ENCODE measurements around the gene UROD. TPM values are rescaled to one million over a fixed set of nuclear protein-coding genes. Genes with fewer than 3 reads are reported as not detected.

The UROD gene
- total and polyA plus RNA-seq, 3 donors from 2014 or later: 111 to 187 (median 127) TPM

- WGBS, 2 donors: 18 to 61% methylated on average over 5 to 6 of the region's 6 CpGs
- no peaks in the 10 kb centered on the region for H3K9me3 ChIP-seq
- intact Hi-C loops (cut with DNase I; ENCODE audit: low total_unique reads): loop anchor here (5.0 to 10.0 kb wide), 3 partner anchors 180 to 490 kb away; partner anchors contain the start of genes CCDC163 and MMACHC
- H3K27me3 ChIP-seq: no peaks in the 10 kb centered on the region
- H3K4me3 ChIP-seq: no peak overlapping the region
- DNase-seq: peak; percentile 93
- H3K27ac ChIP-seq: no peak overlapping the region
- peaks cover 34% of the 10 kb centered on the region for H3K4me1 ChIP-seq
- no peaks in the 10 kb centered on the region for H3K36me3 ChIP-seq (ENCODE audit: low read depth, missing control alignments)
- peak; percentile 90 to 95 (median 91) for TF ChIP-seq CTCF (IDR thresholded peaks at IDR 0.05)
- TF ChIP-seq POLR2A (IDR thresholded peaks at IDR 0.05): no peak
These were observed 2.4 kb downstream of the UROD start for GRCh38 chr1:45014321-45015028.

- Histone ChIP-seq H3K4me1 (peaks cover 28% of the 10 kb centered on the region), H3K27ac (no peak overlapping the region), H3K36me3 (ENCODE audit: low read depth, missing control alignments) (no peaks in the 10 kb centered on the region), H3K4me3 (no peak overlapping the region), H3K27me3 (no peaks in the 10 kb centered on the region), H3K9me3 (no peaks in the 10 kb centered on the region)
- intact Hi-C loops (cut with DNase I; ENCODE audit: low total_unique reads): loop anchor here (10.0 kb wide), 2 partner anchors 181 to 489 kb away; partner anchors contain the start of genes CCDC163 and MMACHC
- 63 to 82% methylated on average over 2 of the region's 2 CpGs for WGBS, 2 donors
- TF ChIP-seq POLR2A (IDR thresholded peaks at IDR 0.05): no peak
- no peak for TF ChIP-seq CTCF (IDR thresholded peaks at IDR 0.05)
- DNase-seq: no peak
These were observed 3.6 kb downstream of the UROD start for GRCh38 chr1:45015683-45016082.

DNA sequence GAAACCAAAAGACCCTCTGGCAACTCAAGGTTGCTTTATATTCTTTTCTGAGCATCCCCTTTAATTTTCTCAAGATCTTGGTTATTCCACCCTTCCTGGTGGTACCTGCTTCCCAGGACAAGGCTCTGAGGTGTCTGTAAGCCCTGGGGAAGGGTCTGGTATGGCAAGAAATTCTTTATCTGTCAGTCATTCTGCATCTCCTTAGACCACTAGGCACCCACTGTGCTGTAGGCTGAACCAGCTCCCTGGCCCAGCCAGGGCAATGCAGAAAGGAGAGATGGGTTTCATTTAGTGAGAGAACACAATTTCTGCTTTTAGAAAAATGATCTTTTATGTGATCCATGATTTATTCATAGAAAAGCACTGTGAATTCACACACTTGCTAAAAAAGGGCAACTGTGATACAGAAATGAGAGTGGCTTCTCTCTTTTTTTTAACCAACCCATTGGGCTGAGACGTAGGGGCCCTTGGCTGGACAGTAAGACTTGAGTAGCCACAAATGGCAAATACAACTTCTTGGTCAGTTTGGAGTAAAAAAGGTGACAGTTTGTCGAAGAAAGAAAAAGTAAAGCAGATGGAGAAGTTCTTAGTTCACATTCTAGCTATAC, 4.1 kb downstream of the UROD start:
- 79 to 88% methylated on average over 2 of the region's 2 CpGs for WGBS, 2 donors
- no peaks in the 10 kb centered on the region for H3K9me3 ChIP-seq
- no peaks in the 10 kb centered on the region for H3K36me3 ChIP-seq (ENCODE audit: low read depth, missing control alignments)
- H3K4me1 ChIP-seq: peaks cover 28% of the 10 kb centered on the region
- no peak overlapping the region for H3K27ac ChIP-seq
- intact Hi-C loops (cut with DNase I; ENCODE audit: low total_unique reads): loop anchor here (10.0 kb wide), 2 partner anchors 181 to 489 kb away; partner anchors contain the start of genes CCDC163 and MMACHC
- no peak overlapping the region for H3K4me3 ChIP-seq
- DNase-seq: no peak
- no peaks in the 10 kb centered on the region for H3K27me3 ChIP-seq
- no peak for TF ChIP-seq POLR2A (IDR thresholded peaks at IDR 0.05)
- TF ChIP-seq CTCF (IDR thresholded peaks at IDR 0.05): no peak

DNA sequence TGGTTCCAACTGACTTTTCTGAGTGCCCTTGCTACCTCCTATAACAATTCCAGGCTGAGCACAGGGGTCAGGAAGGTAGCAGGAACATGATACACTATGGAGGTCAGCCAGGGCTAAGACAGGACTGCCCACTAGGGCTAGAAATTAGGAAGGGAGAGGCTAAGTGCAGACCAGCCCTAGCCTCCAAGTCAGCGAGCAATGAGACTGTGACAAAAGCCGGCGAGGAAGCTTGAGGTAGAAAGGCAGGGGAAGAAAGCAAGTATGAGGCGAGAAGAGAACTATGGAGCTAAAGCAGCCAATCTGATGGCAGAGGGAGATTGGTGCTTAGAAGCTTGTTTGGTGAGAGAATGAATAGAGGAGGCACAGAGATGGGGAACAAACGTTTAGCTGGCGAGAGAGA, 4.7 kb downstream of the UROD start:
- H3K27ac ChIP-seq: no peak overlapping the region
- no peak for TF ChIP-seq CTCF (IDR thresholded peaks at IDR 0.05)
- TF ChIP-seq POLR2A (IDR thresholded peaks at IDR 0.05): no peak
- no peak for DNase-seq
- no peaks in the 10 kb centered on the region for H3K36me3 ChIP-seq (ENCODE audit: low read depth, missing control alignments)
- no peaks in the 10 kb centered on the region for H3K9me3 ChIP-seq
- intact Hi-C loops (cut with DNase I; ENCODE audit: low total_unique reads): loop anchor here (10.0 kb wide), 2 partner anchors 182 to 488 kb away; partner anchors contain the start of genes CCDC163 and MMACHC
- WGBS, 2 donors: 65 to 74% methylated on average over 6 of the region's 6 CpGs
- no peak overlapping the region for H3K4me3 ChIP-seq
- no peaks in the 10 kb centered on the region for H3K27me3 ChIP-seq
- H3K4me1 ChIP-seq: peaks cover 22% of the 10 kb centered on the region
